ENCODE measurements around the gene TMEM190.

The TMEM190 gene

GRCh38 chr19:55350620-55351315, 25.9 kb upstream of the TMEM190 start:
- no peak for TF ChIP-seq USF1 (IDR thresholded peaks at IDR 0.05)
- no peak for TF ChIP-seq NFIC (IDR thresholded peaks at IDR 0.05)
- no peak for TF ChIP-seq EGR1 (IDR thresholded peaks at IDR 0.05)
- no peak for TF ChIP-seq FOXM1 (IDR thresholded peaks at IDR 0.05; ENCODE audit: borderline replicate concordance, low read depth)
- no peak for TF ChIP-seq TEAD4 (IDR thresholded peaks at IDR 0.05)
- TF ChIP-seq CREB1 (IDR thresholded peaks at IDR 0.05; ENCODE audit: low read depth): no peak
- no peak for TF ChIP-seq REST (IDR thresholded peaks at IDR 0.05; ENCODE audit: low read depth)
- TF ChIP-seq TAF1 (IDR thresholded peaks at IDR 0.05; ENCODE audit: low read depth): no peak
- no peak for TF ChIP-seq EP300 (IDR thresholded peaks at IDR 0.05; ENCODE audit: borderline replicate concordance)
- TF ChIP-seq TCF12 (IDR thresholded peaks at IDR 0.05; ENCODE audit: low read depth): no peak
- TF ChIP-seq CEBPB (IDR thresholded peaks at IDR 0.05): no peak
- no peak for TF ChIP-seq RAD21 (IDR thresholded peaks at IDR 0.05; ENCODE audit: low read depth)
- no peak for TF ChIP-seq ZBTB7A (IDR thresholded peaks at IDR 0.05; ENCODE audit: low read depth)
- TF ChIP-seq MAX (IDR thresholded peaks at IDR 0.05): no peak
- TF ChIP-seq YY1 (IDR thresholded peaks at IDR 0.05; ENCODE audit: low read depth): no peak

- TF ChIP-seq FOXM1 (IDR thresholded peaks at IDR 0.05; ENCODE audit: borderline replicate concordance, low read depth) (no peak), ZBTB7A (IDR thresholded peaks at IDR 0.05; ENCODE audit: low read depth) (no peak), NFIC (IDR thresholded peaks at IDR 0.05) (no peak), TEAD4 (IDR thresholded peaks at IDR 0.05) (no peak), TAF1 (IDR thresholded peaks at IDR 0.05; ENCODE audit: low read depth) (no peak), RAD21 (IDR thresholded peaks at IDR 0.05; ENCODE audit: low read depth) (no peak), EGR1 (IDR thresholded peaks at IDR 0.05) (no peak), CEBPB (IDR thresholded peaks at IDR 0.05) (no peak), USF1 (IDR thresholded peaks at IDR 0.05) (no peak), EP300 (IDR thresholded peaks at IDR 0.05; ENCODE audit: borderline replicate concordance) (no peak), YY1 (IDR thresholded peaks at IDR 0.05; ENCODE audit: low read depth) (no peak), CREB1 (IDR thresholded peaks at IDR 0.05; ENCODE audit: low read depth) (no peak), REST (IDR thresholded peaks at IDR 0.05; ENCODE audit: low read depth) (no peak), TCF12 (IDR thresholded peaks at IDR 0.05; ENCODE audit: low read depth) (no peak)
These were observed 24.6 kb upstream of the TMEM190 start for GRCh38 chr19:55352040-55352439.

- TF ChIP-seq NFIC (IDR thresholded peaks at IDR 0.05) (no peak), YY1 (IDR thresholded peaks at IDR 0.05; ENCODE audit: low read depth) (no peak), CREB1 (IDR thresholded peaks at IDR 0.05; ENCODE audit: low read depth) (no peak), ZBTB7A (IDR thresholded peaks at IDR 0.05; ENCODE audit: low read depth) (no peak), REST (IDR thresholded peaks at IDR 0.05; ENCODE audit: low read depth) (no peak), USF1 (IDR thresholded peaks at IDR 0.05) (no peak), TAF1 (IDR thresholded peaks at IDR 0.05; ENCODE audit: low read depth) (no peak), TEAD4 (IDR thresholded peaks at IDR 0.05) (no peak), RAD21 (IDR thresholded peaks at IDR 0.05; ENCODE audit: low read depth) (no peak), TCF12 (IDR thresholded peaks at IDR 0.05; ENCODE audit: low read depth) (no peak), MAX (IDR thresholded peaks at IDR 0.05) (no peak), EGR1 (IDR thresholded peaks at IDR 0.05) (no peak), EP300 (IDR thresholded peaks at IDR 0.05; ENCODE audit: borderline replicate concordance) (no peak), FOXM1 (IDR thresholded peaks at IDR 0.05; ENCODE audit: borderline replicate concordance, low read depth) (no peak), CEBPB (IDR thresholded peaks at IDR 0.05) (no peak)
These were observed 24.0 kb upstream of the TMEM190 start for GRCh38 chr19:55352549-55353145.

Measured in Ishikawa (cell line).